ENCODE data around the gene OR5M10.
"Not testable (repeated sequence)": the region's sequence is repeated elsewhere in the genome, so short reads cannot be mapped to it uniquely, and the experiment has no call there.

The OR5M10 gene

GRCh38 chr11:56577621-56578020, at the start of gene OR5M10:
Gene OR5M10 (minus strand): TSS chr11:56577721. CDS start chr11:56577721, 0 bp downstream.
- no peak for DNase-seq

GRCh38 chr11:56625946-56626345, 48.4 kb upstream of the OR5M10 start:
- DNase-seq = no peak

GRCh38 chr11:56624661-56625110, 47.2 kb upstream of the OR5M10 start:
- DNase-seq = no peak

- DNase-seq = no peak
Measured at GRCh38 chr11:56611174-56611573, 33.7 kb upstream of the OR5M10 start.

- DNase-seq = not testable (repeated sequence)
Measured at GRCh38 chr11:56592088-56592717, 14.7 kb upstream of the OR5M10 start.

DNA sequence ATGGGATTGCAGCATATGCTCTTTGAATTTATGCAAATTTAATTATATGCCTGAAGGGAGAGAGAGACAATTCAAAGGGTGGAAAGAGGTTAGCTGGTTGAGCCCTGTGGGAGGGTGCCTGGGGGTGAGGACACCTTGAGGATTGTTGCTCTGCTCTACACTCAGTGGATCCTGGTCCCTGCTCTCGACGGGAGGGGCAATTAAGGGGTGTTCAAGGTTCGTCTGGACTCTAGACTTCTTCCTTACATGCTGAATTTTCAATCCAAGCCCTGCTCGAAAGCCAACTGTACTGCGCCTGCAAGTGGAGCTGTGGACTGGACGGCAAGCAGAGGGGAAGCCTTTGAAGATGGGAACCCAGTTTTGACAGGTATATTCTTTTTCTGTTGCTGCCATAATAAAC, 18.9 kb downstream of the OR5M10 start:
- DNase-seq = no peak

DNA sequence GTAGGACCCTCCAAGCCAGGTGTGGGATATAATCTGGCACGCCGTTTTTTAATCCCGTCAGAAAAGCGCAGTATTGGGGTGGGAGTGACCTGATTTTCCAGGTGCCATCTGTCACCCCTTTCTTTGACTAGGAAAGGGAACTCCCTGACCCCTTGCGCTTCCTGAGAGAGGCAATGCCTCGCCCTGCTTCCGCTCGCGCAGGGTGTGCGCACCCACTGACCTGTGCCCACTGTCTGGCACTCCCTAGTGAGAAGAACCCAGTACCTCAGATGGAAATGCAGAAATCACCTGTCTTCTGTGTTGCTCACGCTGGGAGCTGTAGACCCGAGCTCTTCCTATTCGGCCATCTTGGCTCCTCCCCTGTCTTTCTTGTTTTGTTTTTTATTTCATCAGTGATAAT, 22.8 kb downstream of the OR5M10 start:
- not testable (repeated sequence) for DNase-seq

- DNase-seq = no peak
Measured at GRCh38 chr11:56545531-56545930, 32.0 kb downstream of the OR5M10 start.

GRCh38 chr11:56543739-56544138, 33.8 kb downstream of the OR5M10 start:
- no peak for DNase-seq

GRCh38 chr11:56543157-56543556, 34.4 kb downstream of the OR5M10 start, which contains the start of gene OR5M11:
Gene OR5M11 (minus strand): TSS chr11:56543257. CDS start chr11:56543257, 0 bp downstream.
- no peak for DNase-seq

DNA sequence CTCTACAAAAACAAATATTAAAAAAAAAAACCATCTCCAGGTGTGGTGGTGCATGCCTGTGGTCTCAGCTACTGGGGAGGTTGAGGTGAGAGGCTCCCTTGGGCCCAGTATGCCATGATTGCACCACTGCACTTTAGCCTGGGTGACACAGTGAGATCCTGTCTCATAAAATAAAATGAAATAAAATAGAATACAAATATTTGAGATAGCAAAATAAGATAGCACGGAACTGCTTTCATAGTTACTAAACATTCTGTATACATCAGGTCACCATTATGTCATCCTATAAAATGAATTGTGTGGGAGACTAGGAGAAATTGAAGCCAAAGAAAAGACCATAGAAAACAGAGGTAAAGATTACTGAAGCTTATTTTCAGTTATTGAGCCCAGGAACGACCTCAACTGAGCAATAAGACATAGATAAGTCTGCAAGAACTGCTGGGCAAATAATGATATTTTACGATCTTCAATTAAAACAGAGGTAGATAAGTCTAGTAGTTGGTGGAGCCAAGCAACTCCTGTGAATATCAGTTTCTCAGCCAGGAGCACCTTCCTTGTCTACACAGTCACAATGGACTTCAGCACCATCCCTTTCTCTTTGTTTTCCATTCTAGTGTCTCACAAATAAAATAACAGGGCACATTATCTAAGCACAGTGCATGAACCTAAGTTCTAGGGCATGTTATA, 44.3 kb downstream of the OR5M10 start:
- no peak for DNase-seq

DNA sequence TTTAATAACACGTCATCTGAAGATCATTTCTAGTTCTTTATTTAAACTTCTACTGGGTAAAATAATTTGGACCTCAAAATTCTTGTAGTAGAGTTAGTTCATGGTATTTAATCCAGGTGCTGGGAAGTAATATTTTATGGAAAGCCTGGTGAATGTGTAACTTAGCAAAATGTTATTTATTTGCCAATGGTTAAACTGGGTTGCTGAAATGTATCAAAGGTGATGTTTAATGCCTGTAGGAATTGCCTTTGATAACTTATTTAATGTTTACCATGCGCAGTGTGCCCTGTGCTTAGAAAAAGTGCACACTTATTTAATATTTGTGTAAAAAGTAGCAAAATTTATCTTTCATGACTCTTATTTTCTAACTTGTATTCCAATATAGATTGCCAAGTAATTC, 45.7 kb downstream of the OR5M10 start:
- DNase-seq = no peak
